Measurements from ENCODE around the gene ASB9. TPM values are rescaled to one million over a fixed set of nuclear protein-coding genes. Genes with fewer than 3 reads are reported as not detected.

Gene ASB9
- total RNA-seq, 1 experiment from 2014 or later: 0.11 TPM

GRCh38 chrX:15204130-15204751, 65.6 kb downstream of the ASB9 start:
- H3K27ac Mint-ChIP-seq: no peak overlapping the region
- ChIA-PET POLR2A (no interaction called here), CTCF (no interaction called here)
- no peak for ATAC-seq
- DNase-seq (ENCODE audit: low spot score): no peak
- H3K9me3 Mint-ChIP-seq: no peaks in the 10 kb centered on the region
- H3K27me3 Mint-ChIP-seq (ENCODE audit: low read depth): no peaks in the 10 kb centered on the region
- H3K36me3 Mint-ChIP-seq: no peaks in the 10 kb centered on the region
- no peak overlapping the region for H3K4me3 Mint-ChIP-seq
- TF ChIP-seq KAT7 (CRISPR knock-in tag; IDR thresholded peaks at IDR 0.05; ENCODE audit: borderline replicate concordance) (no peak), IRF1 (CRISPR knock-in tag; IDR thresholded peaks at IDR 0.05) (no peak), ESRRA (CRISPR knock-in tag; IDR thresholded peaks at IDR 0.05; ENCODE audit: borderline replicate concordance) (no peak), ATF6 (CRISPR knock-in tag; IDR thresholded peaks at IDR 0.05) (no peak), SOX15 (CRISPR knock-in tag; IDR thresholded peaks at IDR 0.05) (no peak), MLX (CRISPR knock-in tag; IDR thresholded peaks at IDR 0.05) (no peak), NFATC4 (CRISPR knock-in tag; IDR thresholded peaks at IDR 0.05) (no peak), RORB (CRISPR knock-in tag; IDR thresholded peaks at IDR 0.05) (no peak), CREM (CRISPR knock-in tag; IDR thresholded peaks at IDR 0.05) (no peak), FOXJ3 (CRISPR knock-in tag; IDR thresholded peaks at IDR 0.05; ENCODE audit: borderline replicate concordance) (no peak), ATF3 (CRISPR knock-in tag; conservative IDR thresholded peaks at IDR 0.05) (no peak), JAZF1 (CRISPR knock-in tag; IDR thresholded peaks at IDR 0.05) (no peak), MYBL2 (CRISPR knock-in tag; IDR thresholded peaks at IDR 0.05) (no peak), NR2C2 (CRISPR knock-in tag; IDR thresholded peaks at IDR 0.05) (no peak), NFE2L1 (CRISPR knock-in tag; IDR thresholded peaks at IDR 0.05) (no peak), ZNF281 (CRISPR knock-in tag; IDR thresholded peaks at IDR 0.05) (no peak), TP53 (CRISPR knock-in tag; IDR thresholded peaks at IDR 0.05) (no peak), ARID4B (CRISPR knock-in tag; IDR thresholded peaks at IDR 0.05; ENCODE audit: borderline replicate concordance) (no peak), AFF4 (CRISPR knock-in tag; IDR thresholded peaks at IDR 0.05; ENCODE audit: borderline replicate concordance) (no peak)
- no peaks in the 10 kb centered on the region for H3K4me1 Mint-ChIP-seq
